ENCODE results near the gene PPP4R4.

Gene PPP4R4

DNA sequence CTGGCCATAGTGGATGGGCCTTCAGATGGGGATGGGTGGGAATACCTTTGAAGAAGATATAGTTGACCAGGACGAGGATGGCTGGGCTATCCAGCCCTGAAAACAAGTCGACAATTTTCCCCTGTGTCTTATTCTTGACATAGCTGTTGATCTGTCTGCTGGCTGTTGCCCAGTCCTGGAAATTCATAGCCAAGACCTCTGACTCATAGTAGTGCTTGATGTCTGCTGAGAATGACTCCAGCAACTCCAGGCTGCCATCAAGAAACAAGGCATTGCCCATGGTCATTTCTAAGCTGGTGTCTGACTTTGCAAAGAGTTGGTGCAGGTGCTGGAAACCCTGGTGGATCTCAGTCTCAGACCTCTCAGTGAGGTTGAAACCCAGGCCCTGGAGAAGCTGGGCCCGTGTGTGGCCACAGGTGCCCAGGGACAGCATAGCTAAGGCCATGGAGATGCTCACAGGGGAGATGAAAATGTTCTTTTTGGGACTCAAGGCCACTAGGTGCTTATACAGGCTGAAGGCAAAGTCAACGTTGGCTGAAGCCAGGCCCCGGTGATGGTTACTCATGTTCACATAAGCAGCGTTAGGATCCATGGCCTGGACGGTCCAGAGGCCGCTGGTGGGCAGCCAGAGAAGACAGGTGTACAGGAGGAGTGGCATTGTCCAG, 140.0 kb downstream of the PPP4R4 start:
- DNase-seq = no peak

DNA sequence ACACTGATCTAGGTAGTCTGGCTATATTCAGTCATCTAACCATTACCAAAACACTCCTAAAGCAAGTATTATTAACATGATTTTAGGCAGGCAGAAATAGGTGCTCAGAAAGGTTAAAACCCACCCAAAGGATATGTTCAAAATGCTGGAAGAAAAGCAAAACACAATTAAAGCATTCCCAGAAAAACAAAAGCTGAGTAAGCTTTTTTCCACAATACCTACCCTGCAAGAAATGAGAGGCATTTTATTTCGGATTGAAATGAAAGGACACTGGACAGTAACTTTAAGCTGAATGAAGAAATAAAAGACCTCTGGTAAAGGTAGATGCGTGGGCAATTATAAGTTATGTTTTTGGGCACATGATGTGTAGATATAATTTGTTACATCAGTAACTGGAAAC, 140.8 kb downstream of the PPP4R4 start:
- DNase-seq = no peak

DNA sequence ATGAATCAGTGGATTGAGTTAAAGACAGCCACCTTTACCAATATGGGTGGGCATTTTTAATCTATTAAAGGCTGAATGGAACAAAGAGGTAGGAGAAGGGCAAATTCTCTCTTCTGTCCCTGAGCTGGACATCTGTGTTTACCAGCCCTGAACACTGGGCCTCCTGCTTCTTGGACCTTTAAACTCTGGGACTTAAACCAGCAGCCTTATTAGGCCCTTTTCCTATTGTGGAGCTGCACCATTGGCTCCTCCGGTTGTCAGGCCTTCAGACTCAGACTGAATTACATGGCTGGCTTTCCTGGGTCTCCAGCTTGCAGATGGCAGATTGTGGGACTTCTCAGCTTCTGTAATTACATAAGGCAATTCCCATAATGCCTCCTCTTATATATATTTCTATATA, 142.6 kb downstream of the PPP4R4 start:
- DNase-seq = no peak

DNA sequence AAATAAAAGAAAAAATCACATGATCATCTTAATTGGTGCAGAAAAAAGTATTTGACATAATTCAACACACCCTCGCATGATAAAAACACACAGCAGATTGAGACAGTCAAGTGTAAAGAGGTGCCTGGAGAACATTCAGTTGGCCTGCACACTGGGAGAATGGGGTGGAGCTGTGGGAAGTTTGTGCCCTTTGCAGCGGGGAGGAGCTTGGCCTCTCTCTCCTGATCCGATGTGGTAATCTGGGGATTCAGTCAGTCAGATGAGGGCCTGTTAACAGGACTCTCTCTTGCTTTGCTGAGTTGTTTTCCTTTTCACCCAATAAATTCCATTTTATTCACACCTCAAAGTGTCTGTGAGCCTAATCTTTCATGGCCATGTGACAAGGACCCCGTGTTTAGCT, 143.1 kb downstream of the PPP4R4 start:
- DNase-seq = no peak

DNA sequence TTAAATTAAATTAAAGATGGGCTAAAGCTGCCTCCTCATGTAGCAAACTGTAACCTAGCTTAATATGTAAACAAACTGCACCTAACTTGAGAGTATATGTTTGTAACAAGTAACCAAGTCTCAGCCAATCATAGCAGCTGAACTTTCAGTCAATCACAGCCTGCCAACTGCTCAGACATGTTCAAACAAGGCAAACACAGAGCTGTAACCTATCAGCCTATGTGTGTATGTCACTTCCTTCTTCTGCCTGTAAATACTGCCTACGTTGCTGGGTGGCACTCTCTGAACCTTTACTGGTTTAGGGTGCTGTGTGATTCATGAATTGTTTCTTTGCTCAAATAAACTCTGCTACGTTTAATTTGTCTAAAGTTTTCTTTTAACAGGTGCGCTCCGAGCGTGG, 146.1 kb downstream of the PPP4R4 start:
- DNase-seq = no peak

DNA sequence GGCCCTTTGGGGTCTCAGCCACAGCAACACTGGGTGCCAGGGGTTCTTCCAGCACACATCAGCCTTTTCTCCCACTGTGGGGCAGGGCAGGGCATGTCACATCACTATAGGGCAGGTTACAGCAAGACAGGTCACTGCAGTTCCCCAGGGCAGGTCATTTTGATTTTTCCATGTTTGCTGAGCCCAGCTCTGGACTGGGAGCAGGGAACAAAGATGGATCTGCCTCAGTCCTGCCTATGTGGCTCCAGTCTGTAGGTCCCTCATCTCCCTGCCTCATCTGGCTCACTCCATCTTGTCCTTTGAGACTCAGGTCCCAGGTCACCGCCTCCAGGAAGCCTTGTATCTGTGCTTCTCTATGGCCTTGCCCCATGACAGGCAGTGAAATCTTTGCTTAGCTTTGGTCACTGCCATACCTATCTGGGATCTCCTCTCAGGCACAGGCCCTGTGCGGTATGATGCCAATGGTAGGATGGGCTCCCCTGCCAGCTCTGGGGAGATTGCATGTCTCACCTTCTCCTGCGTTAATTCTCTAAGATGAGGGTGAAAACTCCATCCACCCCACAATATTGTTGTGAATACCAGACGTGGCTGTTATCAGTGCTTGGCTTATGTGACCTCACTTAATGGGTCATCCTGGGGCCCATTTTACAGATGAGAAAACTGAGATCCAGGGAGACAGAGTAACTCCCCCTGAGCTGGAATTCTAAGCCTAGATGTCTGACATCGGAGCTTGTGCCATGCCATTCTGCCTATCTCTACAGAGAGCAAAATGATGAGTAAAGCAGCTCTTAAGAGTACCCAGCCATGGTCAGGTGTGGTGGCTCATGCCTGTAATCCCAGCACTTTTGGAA, 147.5 kb downstream of the PPP4R4 start:
- DNase-seq = no peak

DNA sequence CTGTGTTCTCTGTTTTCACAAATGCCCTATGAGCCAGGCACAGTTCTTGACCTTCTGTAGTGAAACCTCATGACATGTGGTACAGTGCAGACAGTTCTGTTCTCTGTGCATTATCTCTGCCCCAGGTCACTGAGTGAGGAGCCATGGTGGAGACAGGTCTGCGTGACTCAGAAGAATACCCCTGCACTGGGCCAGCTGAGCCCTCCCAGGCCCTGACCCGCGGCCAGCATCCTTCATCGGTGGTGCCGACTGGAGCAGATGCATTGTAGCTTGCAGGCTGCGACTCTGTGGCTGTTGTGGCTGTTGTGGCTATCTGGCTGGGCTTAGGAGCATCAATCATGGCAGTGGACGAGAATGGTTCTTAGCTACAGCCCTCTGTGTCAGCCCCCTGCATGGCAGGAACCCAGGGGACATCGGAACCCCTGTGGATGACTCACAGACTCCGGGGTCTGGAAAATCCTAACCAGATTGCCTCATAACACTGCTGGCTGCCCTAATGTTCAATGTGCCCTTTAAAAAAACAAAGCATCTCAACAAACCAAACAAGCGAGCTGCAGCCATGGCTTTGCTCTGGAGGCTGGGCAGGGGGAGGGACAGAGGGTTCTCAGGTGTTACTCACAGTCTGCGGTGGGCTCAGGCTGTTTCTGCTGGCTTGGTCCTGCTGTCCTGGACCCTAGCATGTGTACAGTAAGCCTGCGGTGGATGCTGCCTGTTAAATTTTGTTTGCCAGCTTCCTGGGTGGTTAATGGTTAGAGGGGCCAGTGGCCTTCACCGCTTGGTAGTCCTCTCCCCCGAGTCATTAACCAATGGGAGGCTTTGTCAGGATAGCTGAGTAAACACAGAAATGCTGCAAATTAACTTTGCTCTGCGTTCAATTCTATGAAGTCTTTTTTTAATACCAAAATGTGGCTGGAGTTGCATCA, 148.8 kb downstream of the PPP4R4 start, which contains the start of gene SERPINA6:
Gene SERPINA6 (minus strand): TSS at position 689 of the 923 bp plus-strand sequence. CDS start 8,688 bp downstream, outside the sequence.
- no peak for DNase-seq

DNA sequence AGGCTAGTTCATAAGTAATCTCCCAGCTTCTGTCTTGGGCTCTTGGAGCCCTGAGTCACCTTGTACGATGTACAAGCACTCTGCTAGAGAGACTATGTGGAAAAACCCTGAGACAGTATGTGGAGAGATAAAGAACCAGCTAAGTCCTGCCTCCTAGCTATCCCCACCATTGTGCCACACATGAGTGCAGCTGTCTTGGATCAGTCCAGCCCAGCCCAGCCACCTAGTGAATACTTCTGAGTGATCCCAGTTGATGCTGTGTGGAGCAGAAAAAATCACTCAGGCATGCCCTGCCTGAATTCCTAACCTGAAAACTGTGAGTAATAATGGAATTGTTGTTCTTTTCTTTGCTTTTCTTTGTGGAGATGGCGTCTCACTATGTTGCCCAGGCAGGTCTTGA, 154.1 kb downstream of the PPP4R4 start:
- DNase-seq = no peak
